NCI-H187 treated with DMSO at 0.1 percent for 48 hours (cell line): Measurements from ENCODE around the gene ABCD3.
"Not testable (repeated sequence)": the region's sequence is repeated elsewhere in the genome, so short reads cannot be mapped to it uniquely, and the experiment has no call there.

Source experiments
- DNase-seq: peaks from one replicate; lab custom pipeline; 2025; lab: John Stamatoyannopoulos, UW

Gene ABCD3

GRCh38 chr1:94417978-94418663 lies at the start of gene ABCD3:
ABCD3 (plus strand) TSS chr1:94418389; CDS start chr1:94418479, 90 bp downstream.
- DNase-seq, result peak; percentile 64

GRCh38 chr1:94372771-94373170 lies 45.4 kb upstream of the ABCD3 start:
- not testable (repeated sequence) for DNase-seq

- not testable (repeated sequence) for DNase-seq
Observed at GRCh38 chr1:94373311-94373710, 44.9 kb upstream of the ABCD3 start.

GRCh38 chr1:94375666-94376065 lies 42.5 kb upstream of the ABCD3 start:
- DNase-seq, result not testable (repeated sequence)

GRCh38 chr1:94378493-94378892 lies 39.7 kb upstream of the ABCD3 start:
- DNase-seq, result not testable (repeated sequence)

GRCh38 chr1:94379615-94380014 lies 38.6 kb upstream of the ABCD3 start:
- DNase-seq, result no peak

- DNase-seq, result no peak
Observed at GRCh38 chr1:94382201-94382600, 36.0 kb upstream of the ABCD3 start.

GRCh38 chr1:94383966-94384408 lies 34.2 kb upstream of the ABCD3 start:
- no peak for DNase-seq

- DNase-seq, result no peak
Observed at GRCh38 chr1:94384485-94385265, 33.5 kb upstream of the ABCD3 start.

- DNase-seq, result no peak
Observed at GRCh38 chr1:94385308-94385929, 32.8 kb upstream of the ABCD3 start.

- DNase-seq, result no peak
Observed at GRCh38 chr1:94389298-94389697, 28.9 kb upstream of the ABCD3 start.

- no peak for DNase-seq
Observed at GRCh38 chr1:94394247-94394646, 23.9 kb upstream of the ABCD3 start.

GRCh38 chr1:94395231-94395630 lies 23.0 kb upstream of the ABCD3 start:
- DNase-seq, result no peak

GRCh38 chr1:94395748-94396309 lies 22.4 kb upstream of the ABCD3 start:
- DNase-seq, result no peak

- DNase-seq, result no peak
Observed at GRCh38 chr1:94396356-94397010, 21.7 kb upstream of the ABCD3 start.

GRCh38 chr1:94398356-94398755 lies 19.8 kb upstream of the ABCD3 start:
- DNase-seq, result no peak

GRCh38 chr1:94399453-94399852 lies 18.7 kb upstream of the ABCD3 start:
- DNase-seq, result no peak

- no peak for DNase-seq
Observed at GRCh38 chr1:94401206-94401605, 17.0 kb upstream of the ABCD3 start.

GRCh38 chr1:94406446-94406845 lies 11.7 kb upstream of the ABCD3 start:
- no peak for DNase-seq

GRCh38 chr1:94408104-94408830 lies 9.9 kb upstream of the ABCD3 start:
- no peak for DNase-seq

GRCh38 chr1:94411237-94411636 lies 7.0 kb upstream of the ABCD3 start:
- no peak for DNase-seq
